Suppressor macrophage (primary cell): ENCODE measurements around the gene GNG3.
"Not testable (repeated sequence)": the region's sequence is repeated elsewhere in the genome, so short reads cannot be mapped to it uniquely, and the experiment has no call there.

Source experiments
- DNase-seq, 4 experiments: peaks; one replicate each; pipeline ENCODE4 v3.0.0-alpha.2; 2020 to 2022

Gene GNG3

GRCh38 chr11:62716816-62717215, 9.3 kb downstream of the GNG3 start:
- DNase-seq = no peak

GRCh38 chr11:62719302-62719978, 12.0 kb downstream of the GNG3 start:
- no peak for DNase-seq

- no peak for DNase-seq
Observed at GRCh38 chr11:62721994-62722393, 14.5 kb downstream of the GNG3 start.

GRCh38 chr11:62724171-62724570, 16.7 kb downstream of the GNG3 start:
- no peak for DNase-seq

- no peak for DNase-seq
Observed at GRCh38 chr11:62725646-62726045, 18.2 kb downstream of the GNG3 start.

- peak in 2 of 4 experiments; percentile 5 to 27 for DNase-seq
Observed at GRCh38 chr11:62726156-62726914, 18.9 kb downstream of the GNG3 start.

GRCh38 chr11:62726915-62727164, 19.4 kb downstream of the GNG3 start:
- DNase-seq = no peak

GRCh38 chr11:62727165-62727871, 19.8 kb downstream of the GNG3 start, which contains the start of gene HNRNPUL2:
Gene HNRNPUL2 (minus strand): TSS chr11:62727457. CDS start chr11:62727156, 301 bp downstream.
- peak; percentile 99 to 100 (median 100) for DNase-seq

- peak; percentile 95 to 99 (median 97) for DNase-seq
Observed at GRCh38 chr11:62727872-62728170, 20.3 kb downstream of the GNG3 start.

GRCh38 chr11:62728171-62728988, 20.9 kb downstream of the GNG3 start, which contains the start of gene TTC9C:
Gene TTC9C (plus strand): TSS chr11:62728486. CDS start chr11:62728849, 363 bp downstream.
- peak; percentile 91 to 97 (median 94) for DNase-seq

- DNase-seq = not testable (repeated sequence)
Observed at GRCh38 chr11:62730076-62730475, 22.6 kb downstream of the GNG3 start.

- peak in 3 of 4 experiments; percentile 16 to 62 (median 42) for DNase-seq
Observed at GRCh38 chr11:62732830-62733229, 25.4 kb downstream of the GNG3 start.

- DNase-seq = no peak
Observed at GRCh38 chr11:62737196-62737595, 29.7 kb downstream of the GNG3 start.

- no peak for DNase-seq
Observed at GRCh38 chr11:62747475-62748160, 40.1 kb downstream of the GNG3 start.

GRCh38 chr11:62749931-62750330, 42.5 kb downstream of the GNG3 start:
- not testable (repeated sequence) for DNase-seq

- DNase-seq = no peak
Observed at GRCh38 chr11:62752177-62752785, 44.8 kb downstream of the GNG3 start.

GRCh38 chr11:62752994-62753735, 45.7 kb downstream of the GNG3 start:
- no peak for DNase-seq

GRCh38 chr11:62753736-62754603, 46.5 kb downstream of the GNG3 start, which contains the start of gene ZBTB3:
Gene ZBTB3 (minus strand): TSS chr11:62754160. CDS start chr11:62753664, 496 bp downstream.
- peak; percentile 97 to 99 (median 98) for DNase-seq

- no peak for DNase-seq
Observed at GRCh38 chr11:62755086-62755615, 47.7 kb downstream of the GNG3 start.
